A673 (cell line): ENCODE data around the gene PTPN22.

Source experiments
- CTCF ChIP-seq: fragments of 300-800, 200-600 bp; sonication (generic); conservative IDR thresholded peaks from 2 replicates; pipeline ENCODE4 v1.5.1; 2017; ENCODE audit warnings: low read depth, mild to moderate bottlenecking, antibody characterized with exemption, low read length, moderate library complexity, mixed read lengths
- EZH2 ChIP-seq: fragments of 200-600 bp; sonication (generic); IDR thresholded peaks from 2 replicates; pipeline ENCODE4 v1.6.1; 2017; ENCODE audit warnings: borderline replicate concordance, low read depth, mild to moderate bottlenecking, mixed read lengths, antibody characterized with exemption, low read length; ENCODE audit not compliant: poor library complexity, severe bottlenecking

DNA sequence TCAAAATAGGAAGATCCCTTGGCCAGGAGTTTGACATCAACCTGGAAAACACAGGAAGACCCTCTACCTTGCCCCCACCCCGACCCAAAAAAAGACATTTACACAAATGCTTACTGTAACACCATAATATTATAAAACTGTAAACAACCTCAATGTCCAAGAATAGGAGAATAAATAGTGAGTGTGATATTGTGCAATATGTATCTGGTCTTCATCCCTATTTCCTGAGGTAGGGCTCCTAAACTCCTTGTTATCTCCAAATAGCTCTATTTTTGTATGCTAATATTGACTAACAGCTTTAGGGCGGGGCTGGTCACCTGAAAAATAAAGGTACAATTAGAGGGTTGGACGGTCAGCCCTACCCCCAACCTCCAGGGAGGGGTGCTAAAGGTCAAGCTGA lies 82.7 kb downstream of the PTPN22 start:
- TF ChIP-seq CTCF (no peak), EZH2 (no peak)
